HG02852 (cell line): ENCODE measurements around the gene KLF13.

Experiments
- ATAC-seq: cut with Tn5 transposase; IDR thresholded peaks from one replicate; pipeline ENCODE4 v1.9.1; 2021; ENCODE audit warnings: mild to moderate bottlenecking, moderate library complexity; ENCODE audit not compliant: unreplicated experiment

Gene KLF13

GRCh38 chr15:31298707-31299172 lies 27.9 kb upstream of the KLF13 start:
- no peak for ATAC-seq

- no peak for ATAC-seq
Measured at GRCh38 chr15:31300208-31300661, 26.4 kb upstream of the KLF13 start.

- ATAC-seq, result no peak
Measured at GRCh38 chr15:31300981-31301672, 25.5 kb upstream of the KLF13 start.

GRCh38 chr15:31301673-31301990 lies 25.0 kb upstream of the KLF13 start:
- no peak for ATAC-seq

GRCh38 chr15:31302029-31302657 lies 24.5 kb upstream of the KLF13 start:
- no peak for ATAC-seq

GRCh38 chr15:31302778-31303725 lies 23.6 kb upstream of the KLF13 start:
- no peak for ATAC-seq

- ATAC-seq, result no peak
Measured at GRCh38 chr15:31303726-31304648, 22.6 kb upstream of the KLF13 start.

- ATAC-seq, result no peak
Measured at GRCh38 chr15:31304751-31305365, 21.8 kb upstream of the KLF13 start.

GRCh38 chr15:31305375-31305774 lies 21.3 kb upstream of the KLF13 start:
- no peak for ATAC-seq

GRCh38 chr15:31305796-31306425 lies 20.7 kb upstream of the KLF13 start:
- ATAC-seq, result no peak

GRCh38 chr15:31306426-31307269 lies 20.0 kb upstream of the KLF13 start:
- no peak for ATAC-seq

GRCh38 chr15:31307270-31308184 lies 19.1 kb upstream of the KLF13 start:
- no peak for ATAC-seq

- peak; percentile 82 for ATAC-seq
Measured at GRCh38 chr15:31308185-31308639, 18.4 kb upstream of the KLF13 start.

GRCh38 chr15:31309893-31310606 lies 16.6 kb upstream of the KLF13 start:
- ATAC-seq, result no peak

- ATAC-seq, result no peak
Measured at GRCh38 chr15:31311735-31312619, 14.7 kb upstream of the KLF13 start.

- ATAC-seq, result no peak
Measured at GRCh38 chr15:31313223-31313622, 13.4 kb upstream of the KLF13 start.
